ENCODE data around the gene ZNF296. TPM values are rescaled to one million over a fixed set of nuclear protein-coding genes. Genes with fewer than 3 reads are reported as not detected.

ZNF296 gene
- total RNA-seq, 2 experiments from 2014 or later = 4.0 to 4.1 TPM

Other genes with a start within 250 kb of the ZNF296 start
- not detected for gene NECTIN2, start 230.2 kb downstream of the ZNF296 start, total RNA-seq
- gene TOMM40, start 185.2 kb downstream of the ZNF296 start, total RNA-seq = 10 to 100 TPM; 55.7 to 65.3 TPM
- under 1 TPM; 0.45 to 0.75 TPM for gene APOE, start 170.7 kb downstream of the ZNF296 start, total RNA-seq
- not detected for gene APOC1, start 161.9 kb downstream of the ZNF296 start, total RNA-seq
- not detected for gene APOC4, start 134.2 kb downstream of the ZNF296 start, total RNA-seq
- not detected for gene APOC2, start 130.4 kb downstream of the ZNF296 start, total RNA-seq
- gene CLPTM1, start 121.1 kb downstream of the ZNF296 start, total RNA-seq = 10 to 100 TPM; 70.6 to 72.8 TPM
- gene RELB, start 75.0 kb downstream of the ZNF296 start, total RNA-seq = 10 to 100 TPM; 16.8 to 20.0 TPM
- gene CLASRP, start 37.4 kb downstream of the ZNF296 start, total RNA-seq = 100 to 1,000 TPM; 101 to 109 TPM
- 10 to 100 TPM; 27.1 to 30.0 TPM for gene GEMIN7, start 2.8 kb upstream of the ZNF296 start, total RNA-seq
- gene PPP1R37, start 16.7 kb upstream of the ZNF296 start, total RNA-seq = 10 to 100 TPM; 21.1 to 21.7 TPM
- gene NKPD1, start 84.5 kb upstream of the ZNF296 start, total RNA-seq = under 1 TPM in 1 of 2 experiments, not detected in 1; 0.17 TPM
- gene TRAPPC6A, start 101.8 kb upstream of the ZNF296 start, total RNA-seq = 10 to 100 TPM; 55.1 to 64.2 TPM
- 10 to 100 TPM; 15.3 to 19.7 TPM for gene BLOC1S3, start 102.3 kb upstream of the ZNF296 start, total RNA-seq
- gene EXOC3L2, start 168.9 kb upstream of the ZNF296 start, total RNA-seq = not detected
- 10 to 100 TPM; 19.5 to 19.6 TPM for gene MARK4, start 174.8 kb upstream of the ZNF296 start, total RNA-seq
- not detected for gene CKM, start 246.4 kb upstream of the ZNF296 start, total RNA-seq